ENCODE results near the gene FXYD1. TPM values are rescaled to one million over a fixed set of nuclear protein-coding genes. Genes with fewer than 3 reads are reported as not detected.

The FXYD1 gene
- total and polyA plus RNA-seq, 4 donors: 5.7 to 37.6 (median 22.7) TPM

GRCh38 chr19:35159606-35160005, 21.0 kb downstream of the FXYD1 start:
- ATAC-seq (ENCODE audit: insufficient read depth, low FRiP score): no peak
- TF ChIP-seq CTCF (IDR thresholded peaks at IDR 0.05; ENCODE audit: control extremely low read depth, extremely low read depth): no peak

GRCh38 chr19:35160629-35161433, 22.2 kb downstream of the FXYD1 start:
- 92 to 95% methylated on average over 9 of the region's 9 CpGs for WGBS, 2 donors
- peaks cover 0 to 55% (median 6%) of the 10 kb centered on the region in 4 donors for H3K36me3 ChIP-seq (ENCODE audit: control insufficient read depth in 4 of 4, insufficient read depth in 4 of 4, low read length in 4 of 4)

More at GRCh38 chr19:35159606-35160005, 21.0 kb downstream of the FXYD1 start:
- no peak for DNase-seq
- Histone ChIP-seq H3K9me3 (ENCODE audit: control insufficient read depth in 4 of 4, insufficient read depth in 3 of 4, low read length in 3 of 4) (peaks cover 0 to 20% (median 4%) of the 10 kb centered on the region in 4 donors), H3K27me3 (ENCODE audit: control insufficient read depth in 3 of 3, insufficient read depth in 3 of 3, low read length in 2 of 3) (peaks cover 0 to 20% (median 7%) of the 10 kb centered on the region in 3 donors), H3K9ac (ENCODE audit: insufficient read depth in 1 of 2, low read length in 2 of 2) (no peak overlapping the region), H3K36me3 (ENCODE audit: control insufficient read depth in 4 of 4, insufficient read depth in 4 of 4, low read length in 4 of 4) (peaks cover 0 to 50% (median 5%) of the 10 kb centered on the region in 4 donors), H3K4me1 (ENCODE audit: control insufficient read depth in 5 of 5, insufficient read depth in 5 of 5, low read length in 5 of 5) (peaks cover 0 to 9% (median 2%) of the 10 kb centered on the region in 5 donors), H3K4me3 (no peak overlapping the region), H3K27ac (ENCODE audit: low read depth in 1 of 2, low read length in 1 of 2) (no peak overlapping the region)
- 91 to 94% methylated on average over 8 of the region's 8 CpGs for WGBS, 2 donors

GRCh38 chr19:35161434-35161743, 22.8 kb downstream of the FXYD1 start:
- Histone ChIP-seq H3K36me3 (ENCODE audit: control insufficient read depth in 4 of 4, insufficient read depth in 4 of 4, low read length in 4 of 4) (peaks cover 0 to 60% (median 9%) of the 10 kb centered on the region in 4 donors), H3K9me3 (ENCODE audit: control insufficient read depth in 4 of 4, insufficient read depth in 3 of 4, low read length in 3 of 4) (peaks cover 0 to 27% (median 11%) of the 10 kb centered on the region in 4 donors), H3K4me3 (no peak overlapping the region), H3K27ac (ENCODE audit: low read depth in 1 of 2, low read length in 1 of 2) (no peak overlapping the region), H3K9ac (ENCODE audit: insufficient read depth in 1 of 2, low read length in 2 of 2) (no peak overlapping the region), H3K4me1 (ENCODE audit: control insufficient read depth in 5 of 5, insufficient read depth in 5 of 5, low read length in 5 of 5) (peaks cover 0 to 4% (median 0%) of the 10 kb centered on the region in 5 donors), H3K27me3 (ENCODE audit: control insufficient read depth in 3 of 3, insufficient read depth in 3 of 3, low read length in 2 of 3) (peaks cover 0 to 8% (median 0%) of the 10 kb centered on the region in 3 donors)
- no peak for TF ChIP-seq CTCF (IDR thresholded peaks at IDR 0.05; ENCODE audit: control extremely low read depth, extremely low read depth)
- no peak for ATAC-seq (ENCODE audit: insufficient read depth, low FRiP score)
- 93% methylated on average over 2 of the region's 2 CpGs for WGBS, 2 donors
- DNase-seq: no peak

More at GRCh38 chr19:35160629-35161433, 22.2 kb downstream of the FXYD1 start:
- peaks cover 0 to 14% (median 2%) of the 10 kb centered on the region in 3 donors for H3K27me3 ChIP-seq (ENCODE audit: control insufficient read depth in 3 of 3, insufficient read depth in 3 of 3, low read length in 2 of 3)
- H3K4me1 ChIP-seq (ENCODE audit: control insufficient read depth in 5 of 5, insufficient read depth in 5 of 5, low read length in 5 of 5): peaks cover 0 to 5% (median 0%) of the 10 kb centered on the region in 5 donors
- TF ChIP-seq CTCF (IDR thresholded peaks at IDR 0.05; ENCODE audit: control extremely low read depth, extremely low read depth): no peak
- H3K9me3 ChIP-seq (ENCODE audit: control insufficient read depth in 4 of 4, insufficient read depth in 3 of 4, low read length in 3 of 4): peaks cover 0 to 22% (median 6%) of the 10 kb centered on the region in 4 donors
- ATAC-seq (ENCODE audit: insufficient read depth, low FRiP score): no peak
- no peak overlapping the region for H3K9ac ChIP-seq (ENCODE audit: insufficient read depth in 1 of 2, low read length in 2 of 2)
- DNase-seq: no peak
- no peak overlapping the region for H3K27ac ChIP-seq (ENCODE audit: low read depth in 1 of 2, low read length in 1 of 2)
- H3K4me3 ChIP-seq: no peak overlapping the region

All from lung (tissue), 12 donors.